Measurements from ENCODE around the gene KIF17. TPM values are rescaled to one million over a fixed set of nuclear protein-coding genes. Genes with fewer than 3 reads are reported as not detected.

Gene KIF17
- polyA plus RNA-seq, 2 of the 4 experiments (the other 2 are of a cell fraction): 0.78 to 1.0 TPM

GRCh38 chr1:20682571-20683236 lies 35.1 kb downstream of the KIF17 start:
- H3K9me3 ChIP-seq: no peaks in the 10 kb centered on the region
- TF ChIP-seq KDM5A (IDR thresholded peaks at IDR 0.05): no peak
- TF ChIP-seq FOXS1 (CRISPR knock-in tag; IDR thresholded peaks at IDR 0.05): no peak
- no peak for TF ChIP-seq ZNF302 (CRISPR knock-in tag; IDR thresholded peaks at IDR 0.05)
- no peak for TF ChIP-seq HES2 (IDR thresholded peaks at IDR 0.05)
- no peak for TF ChIP-seq HMGXB4 (CRISPR knock-in tag; IDR thresholded peaks at IDR 0.05; ENCODE audit: borderline replicate concordance)
- no peak for TF ChIP-seq CHD2 (IDR thresholded peaks at IDR 0.05; ENCODE audit: low read length, partially characterized antibody)
- no peak for TF ChIP-seq ZFP36 (IDR thresholded peaks at IDR 0.05; ENCODE audit: borderline replicate concordance, partially characterized antibody)
- TF ChIP-seq MAFK (IDR thresholded peaks at IDR 0.05; ENCODE audit: partially characterized antibody): no peak
- no peak for TF ChIP-seq ATOH8 (CRISPR knock-in tag; IDR thresholded peaks at IDR 0.05; ENCODE audit: low read depth)
- no peak for TF ChIP-seq EHF (CRISPR knock-in tag; IDR thresholded peaks at IDR 0.05)
- DNase-seq (ENCODE audit: low read depth in 1 of 2, low spot score in 1 of 2): no peak
- H3K4me2 ChIP-seq: no peak overlapping the region
- ChIA-PET CTCF (interaction anchor here (0.6 to 1.3 kb wide), 2 partner anchors 14 to 470 kb away, joined by 3 read pairs; no protein-coding TSS in a partner anchor), POLR2A (no interaction called here)
- ATAC-seq: no peak
- 76% methylated on average over 20 of the region's 24 CpGs for WGBS (ENCODE audit: missing lambda C conversion rate)
- no peak for FAIRE-seq
- H3K4me1 ChIP-seq: no peaks in the 10 kb centered on the region
- H3K4me3 ChIP-seq: no peak overlapping the region
- no peak overlapping the region for H3K27ac ChIP-seq

- no peak overlapping the region for H3K4me2 ChIP-seq
- DNase-seq (ENCODE audit: low read depth in 1 of 2, low spot score in 1 of 2) (no peak), FAIRE-seq (no peak), ATAC-seq (no peak)
- no peak for TF ChIP-seq GATA3 (IDR thresholded peaks at IDR 0.05; ENCODE audit: borderline replicate concordance)
- no peak for TF ChIP-seq HES2 (IDR thresholded peaks at IDR 0.05)
- TF ChIP-seq CTCF (IDR thresholded peaks at IDR 0.05): no peak
- TF ChIP-seq HDAC2 (IDR thresholded peaks at IDR 0.05): no peak
- TF ChIP-seq KDM1A (IDR thresholded peaks at IDR 0.05; ENCODE audit: low read depth): no peak
- TF ChIP-seq RARB (CRISPR knock-in tag; IDR thresholded peaks at IDR 0.05): no peak
- no peak for TF ChIP-seq POLR2AphosphoS2 (conservative IDR thresholded peaks at IDR 0.05; ENCODE audit: low read length)
- TF ChIP-seq RCOR1 (IDR thresholded peaks at IDR 0.05; ENCODE audit: low read depth, low read length): no peak
- TF ChIP-seq NFE2L2 (conservative IDR thresholded peaks at IDR 0.05; ENCODE audit: low read length): no peak
- no peak for TF ChIP-seq SMC3 (IDR thresholded peaks at IDR 0.05)
- no peaks in the 10 kb centered on the region for H3K9me3 ChIP-seq
- POLR2A ChIA-PET: no interaction called here
- H3K4me3 ChIP-seq: no peak overlapping the region
- H3K4me1 ChIP-seq: no peaks in the 10 kb centered on the region
- 85% methylated on average over 9 of the region's 9 CpGs for WGBS (ENCODE audit: missing lambda C conversion rate)
- no peak overlapping the region for H3K27ac ChIP-seq
- CTCF ChIA-PET: interaction anchor here (1.3 to 1.9 kb wide), 2 partner anchors 10 to 15 kb away, joined by 3 to 5 read pairs; no protein-coding TSS in a partner anchor
These were observed 35.8 kb downstream of the KIF17 start for GRCh38 chr1:20681999-20682398.
